Hepatocyte (in vitro differentiated cells): ENCODE measurements around the gene EPHX1. TPM values are rescaled to one million over a fixed set of nuclear protein-coding genes. Genes with fewer than 3 reads are reported as not detected.

ENCODE experiments used
- DNase-seq: peaks from one replicate; pipeline ENCODE4 v3.0.0-alpha.2; 2016; ENCODE audit warnings: low spot score
- H2AFZ ChIP-seq: fragments of 200-600 bp; sonication (generic); 2 replicates; pipeline ENCODE4 v1.6.0; 2016; ENCODE audit warnings: antibody characterized with exemption, mild to moderate bottlenecking
- H3K27ac ChIP-seq: fragments of 200-600 bp; sonication (generic); 2 replicates; pipeline ENCODE4 v1.5.1; 2016; ENCODE audit warnings: mild to moderate bottlenecking
- H3K27me3 ChIP-seq: fragments of 200-600 bp; sonication (generic); 2 replicates; pipeline ENCODE4 v1.6.1; 2016
- H3K36me3 ChIP-seq: fragments of 200-600 bp; sonication (generic); replicated peaks from 2 replicates; pipeline ENCODE4 v1.5.1; 2016; ENCODE audit warnings: low read depth; ENCODE audit not compliant: insufficient read depth
- H3K4me1 ChIP-seq: fragments of 200-600 bp; sonication (generic); 2 replicates; pipeline ENCODE4 v1.5.1; 2016; ENCODE audit warnings: mild to moderate bottlenecking, moderate library complexity; ENCODE audit not compliant: insufficient read depth
- H3K4me2 ChIP-seq: fragments of 200-600 bp; sonication (generic); 2 replicates; pipeline ENCODE4 v1.6.0; 2016
- H3K4me3 ChIP-seq: fragments of 200-600 bp; sonication (generic); 2 replicates; pipeline ENCODE4 v1.5.1; 2016; ENCODE audit warnings: mild to moderate bottlenecking
- H3K79me2 ChIP-seq: fragments of 200-600 bp; sonication (generic); 2 replicates; pipeline ENCODE4 v1.6.0; 2017; ENCODE audit warnings: mild to moderate bottlenecking
- H3K9me2 ChIP-seq: fragments of 200-600 bp; sonication (generic); replicated peaks from 2 replicates; pipeline ENCODE4 v1.6.0; 2017; ENCODE audit warnings: mild to moderate bottlenecking; ENCODE audit not compliant: insufficient read depth
- H3K9me3 ChIP-seq: fragments of 200-600 bp; sonication (generic); 2 replicates; pipeline ENCODE4 v1.5.1; 2016; ENCODE audit warnings: low read depth, mild to moderate bottlenecking
- H4K20me1 ChIP-seq: fragments of 200-600 bp; sonication (generic); 2 replicates; pipeline ENCODE4 v1.6.0; 2016; ENCODE audit warnings: mild to moderate bottlenecking; ENCODE audit not compliant: insufficient read depth, poor library complexity, severe bottlenecking
- CTCF ChIP-seq: fragments of 200-600 bp; sonication (generic); IDR thresholded peaks from 2 replicates; pipeline ENCODE4 v1.5.1; 2016; ENCODE audit warnings: antibody characterized with exemption, mild to moderate bottlenecking; ENCODE audit not compliant: poor library complexity
- EZH2 ChIP-seq: fragments of 200-600 bp; sonication (generic); IDR thresholded peaks from 2 replicates; pipeline ENCODE4 v1.6.1; 2016; ENCODE audit warnings: antibody characterized with exemption, mild to moderate bottlenecking, borderline replicate concordance
- EZH2phosphoT487 ChIP-seq: fragments of 200-600 bp; sonication (generic); IDR thresholded peaks from one replicate; pipeline ENCODE4 v1.6.1; 2018; ENCODE audit warnings: antibody characterized with exemption, mild to moderate bottlenecking, low read depth, moderate library complexity; ENCODE audit not compliant: unreplicated experiment, severe bottlenecking
- WGBS: methylation state at CpG from one replicate; pipeline ENCODE4 v1.1.6; 2016; ENCODE audit warnings: low lambda C conversion rate; ENCODE audit errors: missing lambda C conversion rate; 5-methylcytosine and 5-hydroxymethylcytosine counted together
- polyA plus RNA-seq: library from polyadenylated mRNA; unstranded; fragments of >200 nt; fragmentation: Nextera tagmentation; extraction: Ambion mirVana; gene quantifications from 2 replicates; pipeline ENCODE4 v1.2.1, GENCODE V29; 2016
- total RNA-seq: library from RNA; depleted of rRNA; stranded (reverse); fragments of >200 nt; gene quantifications from 2 replicates; pipeline ENCODE4 v1.2.3, GENCODE V29; 2014

Gene EPHX1
- total and polyA plus RNA-seq, 2 experiments from 2014 or later: 133 to 138 TPM

- DNase-seq: peak; percentile 63
- no peaks in the 10 kb centered on the region for H3K9me2 ChIP-seq
- no peak overlapping the region for H3K4me3 ChIP-seq
- WGBS: 45% methylated on average over 8 of the region's 8 CpGs
- H3K4me2 ChIP-seq: peak overlapping the region; percentile 53
- no peaks in the 10 kb centered on the region for H3K27me3 ChIP-seq
- TF ChIP-seq EZH2phosphoT487: no peak
- TF ChIP-seq CTCF: no peak
- TF ChIP-seq EZH2: no peak
- no peak overlapping the region for H2AFZ ChIP-seq
- H3K27ac ChIP-seq: peak overlapping the region; percentile 80
- no peaks in the 10 kb centered on the region for H4K20me1 ChIP-seq
- no peaks in the 10 kb centered on the region for H3K36me3 ChIP-seq
- H3K79me2 ChIP-seq: no peaks in the 10 kb centered on the region
- peaks cover 55% of the 10 kb centered on the region for H3K4me1 ChIP-seq
- no peaks in the 10 kb centered on the region for H3K9me3 ChIP-seq
Measured at GRCh38 chr1:225766967-225767633, 42.8 kb upstream of the EPHX1 start.

GRCh38 chr1:225767634-225768540, 42.0 kb upstream of the EPHX1 start:
- no peaks in the 10 kb centered on the region for H3K79me2 ChIP-seq
- no peak overlapping the region for H3K4me3 ChIP-seq
- peaks cover 53% of the 10 kb centered on the region for H3K4me1 ChIP-seq
- H2AFZ ChIP-seq: no peak overlapping the region
- H3K27ac ChIP-seq: peak overlapping the region; percentile 80
- H3K4me2 ChIP-seq: peak overlapping the region; percentile 53
- H3K27me3 ChIP-seq: no peaks in the 10 kb centered on the region
- no peaks in the 10 kb centered on the region for H3K36me3 ChIP-seq
- 62% methylated on average over 17 of the region's 17 CpGs for WGBS
- TF ChIP-seq EZH2 (no peak), CTCF (no peak), EZH2phosphoT487 (no peak)
- no peaks in the 10 kb centered on the region for H3K9me2 ChIP-seq
- H4K20me1 ChIP-seq: no peaks in the 10 kb centered on the region
- no peaks in the 10 kb centered on the region for H3K9me3 ChIP-seq
- DNase-seq: peak; percentile 28

GRCh38 chr1:225768662-225769426, 41.1 kb upstream of the EPHX1 start:
- Histone ChIP-seq H3K4me1 (peaks cover 49% of the 10 kb centered on the region), H3K9me3 (no peaks in the 10 kb centered on the region), H4K20me1 (no peaks in the 10 kb centered on the region), H3K27me3 (no peaks in the 10 kb centered on the region), H3K4me3 (no peak overlapping the region), H3K36me3 (no peaks in the 10 kb centered on the region), H3K27ac (peak overlapping the region; percentile 21), H3K4me2 (no peak overlapping the region), H3K9me2 (no peaks in the 10 kb centered on the region), H2AFZ (no peak overlapping the region), H3K79me2 (no peaks in the 10 kb centered on the region)
- no peak for DNase-seq
- 51% methylated on average over 9 of the region's 9 CpGs for WGBS
- no peak for TF ChIP-seq EZH2
- no peak for TF ChIP-seq CTCF
- TF ChIP-seq EZH2phosphoT487: no peak
